GM12801 (cell line): ENCODE results near the gene SHC4.

Source experiments
- CTCF ChIP-seq: IDR thresholded peaks from one replicate; pipeline ENCODE4 v1.5.1; 2011; ENCODE audit warnings: control low read depth; ENCODE audit not compliant: insufficient read length; ENCODE audit errors: extremely low read depth

Gene SHC4

GRCh38 chr15:48876057-48876456 is 87.7 kb downstream of the SHC4 start:
- no peak for TF ChIP-seq CTCF

- TF ChIP-seq CTCF, result no peak
Measured at GRCh38 chr15:48875241-48875960, 88.3 kb downstream of the SHC4 start.

- no peak for TF ChIP-seq CTCF
Measured at GRCh38 chr15:48872632-48873031, 91.1 kb downstream of the SHC4 start.

DNA sequence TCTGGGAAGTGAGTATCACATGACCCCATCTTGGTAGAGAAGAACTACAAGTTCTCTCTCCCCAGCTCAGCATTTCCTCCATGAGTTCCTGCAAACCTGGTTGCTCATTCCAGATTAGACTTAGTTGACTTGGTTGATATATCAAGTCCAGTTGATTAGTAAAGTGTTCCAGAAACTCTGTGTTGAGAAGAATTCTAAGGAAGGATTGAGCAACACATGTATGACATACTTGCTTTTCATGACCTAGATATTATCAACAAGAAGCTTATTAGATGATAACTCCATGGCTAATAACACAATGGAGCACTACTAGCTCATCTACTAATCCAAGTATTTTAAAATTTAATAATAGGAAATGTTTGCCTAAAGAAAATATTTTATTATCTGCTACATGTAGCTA is 92.2 kb downstream of the SHC4 start:
- no peak for TF ChIP-seq CTCF

- TF ChIP-seq CTCF, result no peak
Measured at GRCh38 chr15:48869966-48870365, 93.8 kb downstream of the SHC4 start.

DNA sequence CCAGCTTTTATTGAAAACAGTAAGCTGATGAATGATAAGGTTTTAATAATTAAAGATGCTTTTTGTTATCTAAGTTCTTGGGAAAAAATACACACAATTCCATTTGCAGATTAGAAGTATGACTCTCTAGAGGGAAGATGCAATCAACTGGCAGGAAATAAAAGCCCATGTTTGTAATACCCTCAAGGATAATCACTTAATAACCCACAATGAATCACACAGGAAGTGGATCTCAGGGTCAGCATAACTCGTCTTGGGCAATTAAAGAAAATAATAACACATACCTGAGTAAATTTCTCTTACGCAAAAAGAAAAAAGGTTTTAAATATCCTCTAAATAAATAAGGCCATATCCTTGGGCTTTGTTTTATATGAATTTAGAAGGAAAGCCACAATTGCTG is 95.2 kb downstream of the SHC4 start:
- TF ChIP-seq CTCF, result no peak

- TF ChIP-seq CTCF, result no peak
Measured at GRCh38 chr15:48868023-48868422, 95.7 kb downstream of the SHC4 start.
